ENCODE data around the gene RLN3. TPM values are rescaled to one million over a fixed set of nuclear protein-coding genes. Genes with fewer than 3 reads are reported as not detected.

The RLN3 gene, protein sequence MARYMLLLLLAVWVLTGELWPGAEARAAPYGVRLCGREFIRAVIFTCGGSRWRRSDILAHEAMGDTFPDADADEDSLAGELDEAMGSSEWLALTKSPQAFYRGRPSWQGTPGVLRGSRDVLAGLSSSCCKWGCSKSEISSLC
- polyA plus RNA-seq (2013) = not detected in 2 replicates

DNA sequence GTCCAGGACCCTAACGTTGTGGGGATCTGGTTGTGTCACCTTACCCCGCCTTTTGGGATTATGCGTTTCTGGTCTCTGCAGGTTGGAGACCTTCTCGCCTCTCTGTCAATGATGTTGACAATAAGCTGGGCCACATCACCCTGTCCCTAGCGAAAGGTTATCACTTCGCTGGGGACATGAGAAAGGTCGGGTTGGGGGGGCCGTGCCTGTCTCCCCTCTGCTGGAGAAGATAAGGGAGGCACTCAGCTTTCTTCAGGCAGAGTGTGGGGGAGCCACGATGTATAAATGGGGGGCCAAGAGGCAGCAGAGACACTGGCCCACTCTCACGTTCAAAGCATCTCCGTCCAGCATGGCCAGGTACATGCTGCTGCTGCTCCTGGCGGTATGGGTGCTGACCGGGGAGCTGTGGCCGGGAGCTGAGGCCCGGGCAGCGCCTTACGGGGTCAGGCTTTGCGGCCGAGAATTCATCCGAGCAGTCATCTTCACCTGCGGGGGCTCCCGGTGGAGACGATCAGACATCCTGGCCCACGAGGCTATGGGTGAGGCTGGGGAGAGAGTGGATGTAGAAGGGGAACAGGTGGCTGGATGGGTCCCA is at the start of gene RLN3:
TSS of gene RLN3 (plus strand) at position 293 of the 595 bp plus-strand sequence. CDS start at position 350, 57 bp downstream.
- Histone ChIP-seq H3K79me1 (ENCODE audit: low read length) (peaks cover 9% of the 10 kb centered on the region), H3K79me2 (ENCODE audit: control insufficient read depth, insufficient read depth, low read length, poor library complexity) (peaks cover 3% of the 10 kb centered on the region), H3K27ac (ENCODE audit: low read depth, low read length) (no peak within 1 kb of the TSS), H2BK5ac (ENCODE audit: low read depth, low read length, poor library complexity) (no peak within 1 kb of the TSS), H3K9ac (ENCODE audit: low read length) (no peak within 1 kb of the TSS), H3K36me3 (ENCODE audit: control insufficient read depth in 1 of 2, insufficient read depth in 2 of 2, low read length in 2 of 2) (no peaks in the 10 kb centered on the region), H4K91ac (ENCODE audit: low read depth, low read length) (no peak within 1 kb of the TSS), H2BK120ac (ENCODE audit: insufficient read depth, low read length, poor library complexity) (no peak within 1 kb of the TSS), H3K9me3 (ENCODE audit: insufficient read depth, low read depth, low read length) (no peaks in the 10 kb centered on the region), H2AFZ (ENCODE audit: insufficient read depth, low read length, poor library complexity) (no peak within 1 kb of the TSS), H3K4ac (ENCODE audit: low read depth, low read length) (no peak within 1 kb of the TSS), H2BK12ac (ENCODE audit: low read length) (no peak within 1 kb of the TSS), H3K14ac (ENCODE audit: low read length) (no peak within 1 kb of the TSS), H3K27me3 (ENCODE audit: insufficient read depth, low read length) (no peaks in the 10 kb centered on the region), H2AK5ac (ENCODE audit: low read length) (no peak within 1 kb of the TSS), H3K4me2 (ENCODE audit: low read length) (no peak within 1 kb of the TSS), H3K23ac (ENCODE audit: low read length) (no peak within 1 kb of the TSS), H3K4me1 (ENCODE audit: control insufficient read depth in 1 of 2, insufficient read depth in 2 of 2, low read length in 2 of 2) (peaks cover 3% of the 10 kb centered on the region in 2 experiments), H3K4me3 (ENCODE audit: low read depth, low read length) (no peak within 1 kb of the TSS), H4K12ac (ENCODE audit: low read depth, low read length) (no peak within 1 kb of the TSS), H4K8ac (ENCODE audit: low read depth, low read length) (no peak within 1 kb of the TSS), H3K18ac (ENCODE audit: low read length) (no peak within 1 kb of the TSS)
- DNase-seq = no peak
- WGBS (ENCODE audit: extremely low coverage, insufficient coverage, insufficient read length) = no CpG with 5 or more reads among the region's 24 CpGs

DNA sequence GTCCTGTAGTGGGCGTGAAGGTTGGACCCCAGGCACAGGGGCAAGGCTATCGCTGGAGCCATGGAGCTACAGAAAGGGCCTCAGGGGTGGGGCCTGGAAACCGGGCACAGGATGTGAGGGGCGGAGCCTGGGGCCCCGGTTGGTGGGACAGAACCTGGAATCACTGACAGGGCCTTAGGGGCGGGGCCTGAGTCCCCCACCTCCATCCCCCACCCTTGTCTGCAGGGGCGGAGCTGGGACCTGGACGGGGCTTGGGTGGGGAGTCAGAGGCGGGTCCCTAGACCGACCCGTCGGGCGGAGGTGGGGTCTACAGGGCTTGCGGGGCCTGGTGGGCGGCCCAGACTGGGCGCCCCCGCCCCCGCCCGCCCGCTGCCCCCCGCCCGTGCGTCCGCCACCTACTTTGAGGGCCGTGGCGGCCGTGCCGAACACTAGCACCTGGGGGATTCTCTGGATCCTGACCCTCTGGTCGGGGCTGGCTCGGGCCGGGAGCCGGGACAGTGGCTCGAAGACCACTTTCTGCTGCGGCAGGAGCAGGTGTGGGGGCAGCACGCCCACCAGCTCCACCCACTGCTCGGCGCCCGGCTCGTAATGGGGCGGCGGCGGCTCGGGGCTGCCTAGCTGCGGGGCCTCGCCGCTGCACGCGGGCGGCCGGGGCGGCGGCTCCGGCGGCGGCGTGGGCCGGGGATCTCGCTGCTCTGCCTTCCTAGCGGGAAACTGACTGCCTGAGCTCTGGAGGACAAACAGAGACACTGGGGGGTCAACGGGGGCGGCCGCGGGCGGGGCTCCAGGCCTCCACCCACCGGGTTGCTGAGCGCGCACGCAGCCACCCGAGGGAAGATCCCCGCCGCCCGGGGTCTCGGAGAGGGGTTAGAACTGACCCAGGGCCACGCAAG is 49.4 kb upstream of the RLN3 start:
- WGBS (ENCODE audit: extremely low coverage, insufficient coverage, insufficient read length) = no CpG with 5 or more reads among the region's 74 CpGs
- peaks cover 2% of the 10 kb centered on the region for H3K9me3 ChIP-seq (ENCODE audit: insufficient read depth, low read depth, low read length)
- peaks cover 25 to 28% of the 10 kb centered on the region in 2 experiments for H3K36me3 ChIP-seq (ENCODE audit: control insufficient read depth in 1 of 2, insufficient read depth in 2 of 2, low read length in 2 of 2)

DNA sequence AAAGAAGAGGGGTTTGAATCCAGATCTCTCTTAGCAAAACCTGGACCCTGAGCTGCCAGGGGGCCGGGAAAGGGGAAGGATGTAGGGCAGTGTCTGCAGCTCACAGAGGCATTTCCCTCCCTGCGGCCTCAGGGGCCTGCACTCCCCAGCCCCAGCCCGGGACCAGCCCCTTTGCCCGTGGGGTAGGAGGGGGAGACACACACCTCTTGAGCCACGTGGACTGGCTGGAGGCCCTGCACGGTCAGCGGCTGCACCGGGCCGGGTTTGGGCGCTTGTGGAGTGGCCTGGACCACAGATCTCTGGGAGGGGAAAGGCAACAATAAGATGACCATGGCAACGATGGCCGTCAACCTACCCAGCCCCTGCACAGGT is 48.7 kb upstream of the RLN3 start:
- H3K79me1 ChIP-seq (ENCODE audit: low read length) = peaks cover 4% of the 10 kb centered on the region
- H3K9ac ChIP-seq (ENCODE audit: low read length) = no peak overlapping the region
- H2BK5ac ChIP-seq (ENCODE audit: low read depth, low read length, poor library complexity) = peak overlapping the region; percentile 15
- peak overlapping the region; percentile 75 for H4K91ac ChIP-seq (ENCODE audit: low read depth, low read length)
- peaks cover 2% of the 10 kb centered on the region for H3K9me3 ChIP-seq (ENCODE audit: insufficient read depth, low read depth, low read length)
- no peak overlapping the region for H3K4ac ChIP-seq (ENCODE audit: low read depth, low read length)
- DNase-seq = no peak
- H3K27me3 ChIP-seq (ENCODE audit: insufficient read depth, low read length) = no peaks in the 10 kb centered on the region
- H2BK12ac ChIP-seq (ENCODE audit: low read length) = no peak overlapping the region
- H3K23ac ChIP-seq (ENCODE audit: low read length) = no peak overlapping the region
- H3K36me3 ChIP-seq (ENCODE audit: control insufficient read depth in 1 of 2, insufficient read depth in 2 of 2, low read length in 2 of 2) = peaks cover 25 to 28% of the 10 kb centered on the region in 2 experiments
- peak overlapping the region; percentile 59 for H3K14ac ChIP-seq (ENCODE audit: low read length)
- H3K18ac ChIP-seq (ENCODE audit: low read length) = peak overlapping the region; percentile 76
- no peak overlapping the region for H2BK120ac ChIP-seq (ENCODE audit: insufficient read depth, low read length, poor library complexity)
- peaks cover 2% of the 10 kb centered on the region for H3K79me2 ChIP-seq (ENCODE audit: control insufficient read depth, insufficient read depth, low read length, poor library complexity)
- WGBS (ENCODE audit: extremely low coverage, insufficient coverage, insufficient read length) = no CpG with 5 or more reads among the region's 12 CpGs
- H4K8ac ChIP-seq (ENCODE audit: low read depth, low read length) = peak overlapping the region; percentile 65
- peaks cover 13 to 27% of the 10 kb centered on the region in 2 experiments for H3K4me1 ChIP-seq (ENCODE audit: control insufficient read depth in 1 of 2, insufficient read depth in 2 of 2, low read length in 2 of 2)
- H4K12ac ChIP-seq (ENCODE audit: low read depth, low read length) = peak overlapping the region; percentile 64
- H2AK5ac ChIP-seq (ENCODE audit: low read length) = no peak overlapping the region
- no peak overlapping the region for H3K4me3 ChIP-seq (ENCODE audit: low read depth, low read length)
- peak overlapping the region; percentile 50 for H2AFZ ChIP-seq (ENCODE audit: insufficient read depth, low read length, poor library complexity)
- peak overlapping the region; percentile 81 for H3K4me2 ChIP-seq (ENCODE audit: low read length)
- peak overlapping the region; percentile 32 for H3K27ac ChIP-seq (ENCODE audit: low read depth, low read length)

More for the DNA sequence above, 49.4 kb upstream of the RLN3 start:
- peak overlapping the region; percentile 48 for H2BK12ac ChIP-seq (ENCODE audit: low read length)
- H3K23ac ChIP-seq (ENCODE audit: low read length) = no peak overlapping the region
- peak overlapping the region; percentile 93 for H2AK5ac ChIP-seq (ENCODE audit: low read length)
- H3K79me1 ChIP-seq (ENCODE audit: low read length) = peaks cover 4% of the 10 kb centered on the region
- H4K91ac ChIP-seq (ENCODE audit: low read depth, low read length) = peak overlapping the region; percentile 75
- no peak overlapping the region for H3K9ac ChIP-seq (ENCODE audit: low read length)
- H4K8ac ChIP-seq (ENCODE audit: low read depth, low read length) = peak overlapping the region; percentile 79
- H3K14ac ChIP-seq (ENCODE audit: low read length) = peak overlapping the region; percentile 59
- peak overlapping the region; percentile 59 for H2AFZ ChIP-seq (ENCODE audit: insufficient read depth, low read length, poor library complexity)
- peaks cover 13 to 27% of the 10 kb centered on the region in 2 experiments for H3K4me1 ChIP-seq (ENCODE audit: control insufficient read depth in 1 of 2, insufficient read depth in 2 of 2, low read length in 2 of 2)
- DNase-seq = no peak
- H3K79me2 ChIP-seq (ENCODE audit: control insufficient read depth, insufficient read depth, low read length, poor library complexity) = peaks cover 2% of the 10 kb centered on the region
- H3K27me3 ChIP-seq (ENCODE audit: insufficient read depth, low read length) = no peaks in the 10 kb centered on the region
- H2BK5ac ChIP-seq (ENCODE audit: low read depth, low read length, poor library complexity) = peak overlapping the region; percentile 15
- peak overlapping the region; percentile 76 for H3K18ac ChIP-seq (ENCODE audit: low read length)
- peak overlapping the region; percentile 64 for H4K12ac ChIP-seq (ENCODE audit: low read depth, low read length)
- peak overlapping the region; percentile 64 for H2BK120ac ChIP-seq (ENCODE audit: insufficient read depth, low read length, poor library complexity)
- H3K4ac ChIP-seq (ENCODE audit: low read depth, low read length) = peak overlapping the region; percentile 48
- H3K4me3 ChIP-seq (ENCODE audit: low read depth, low read length) = peak overlapping the region; percentile 65
- peak overlapping the region; percentile 81 for H3K4me2 ChIP-seq (ENCODE audit: low read length)
- peak overlapping the region; percentile 32 for H3K27ac ChIP-seq (ENCODE audit: low read depth, low read length)

DNA sequence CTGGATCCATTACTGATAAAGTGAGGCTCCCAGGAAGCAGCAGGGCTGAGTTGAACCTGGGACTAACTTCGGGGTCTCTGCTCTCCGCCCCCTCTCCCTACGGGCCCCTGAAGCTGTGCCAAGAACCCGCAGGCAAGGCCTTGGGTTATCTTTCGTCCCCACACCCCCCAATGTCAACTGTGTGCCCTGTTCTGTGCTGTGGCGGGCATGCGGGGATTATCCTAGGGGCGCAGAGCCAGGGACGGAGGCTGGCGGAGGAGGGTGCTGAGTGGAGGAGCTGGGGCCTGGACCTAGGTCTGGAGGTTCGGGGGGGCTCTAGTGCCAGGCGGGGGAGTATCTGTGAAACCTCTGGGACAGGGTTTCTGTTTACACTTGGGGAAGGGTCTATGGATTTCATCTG is 48.3 kb upstream of the RLN3 start:
- no CpG with 5 or more reads among the region's 12 CpGs for WGBS (ENCODE audit: extremely low coverage, insufficient coverage, insufficient read length)

More for the DNA sequence above, 48.3 kb upstream of the RLN3 start:
- H2AK5ac ChIP-seq (ENCODE audit: low read length) = no peak overlapping the region
- H3K79me2 ChIP-seq (ENCODE audit: control insufficient read depth, insufficient read depth, low read length, poor library complexity) = peaks cover 2% of the 10 kb centered on the region
- H3K4ac ChIP-seq (ENCODE audit: low read depth, low read length) = no peak overlapping the region
- no peak overlapping the region for H2BK120ac ChIP-seq (ENCODE audit: insufficient read depth, low read length, poor library complexity)
- H2BK5ac ChIP-seq (ENCODE audit: low read depth, low read length, poor library complexity) = no peak overlapping the region
- DNase-seq = no peak
- H2AFZ ChIP-seq (ENCODE audit: insufficient read depth, low read length, poor library complexity) = no peak overlapping the region
- H4K8ac ChIP-seq (ENCODE audit: low read depth, low read length) = no peak overlapping the region
- H4K12ac ChIP-seq (ENCODE audit: low read depth, low read length) = no peak overlapping the region
- H3K4me1 ChIP-seq (ENCODE audit: control insufficient read depth in 1 of 2, insufficient read depth in 2 of 2, low read length in 2 of 2) = peaks cover 13 to 25% of the 10 kb centered on the region in 2 experiments
- H3K27ac ChIP-seq (ENCODE audit: low read depth, low read length) = no peak overlapping the region
- H3K79me1 ChIP-seq (ENCODE audit: low read length) = peaks cover 4% of the 10 kb centered on the region
- peaks cover 25 to 28% of the 10 kb centered on the region in 2 experiments for H3K36me3 ChIP-seq (ENCODE audit: control insufficient read depth in 1 of 2, insufficient read depth in 2 of 2, low read length in 2 of 2)
- peak overlapping the region; percentile 21 for H4K91ac ChIP-seq (ENCODE audit: low read depth, low read length)
- no peak overlapping the region for H3K4me3 ChIP-seq (ENCODE audit: low read depth, low read length)
- no peaks in the 10 kb centered on the region for H3K27me3 ChIP-seq (ENCODE audit: insufficient read depth, low read length)
- H3K9ac ChIP-seq (ENCODE audit: low read length) = no peak overlapping the region
- no peak overlapping the region for H3K23ac ChIP-seq (ENCODE audit: low read length)
- H3K4me2 ChIP-seq (ENCODE audit: low read length) = peak overlapping the region; percentile 81
- H3K14ac ChIP-seq (ENCODE audit: low read length) = no peak overlapping the region
- H3K9me3 ChIP-seq (ENCODE audit: insufficient read depth, low read depth, low read length) = peaks cover 2% of the 10 kb centered on the region
- H3K18ac ChIP-seq (ENCODE audit: low read length) = no peak overlapping the region
- no peak overlapping the region for H2BK12ac ChIP-seq (ENCODE audit: low read length)

Measured in trophoblast cell (in vitro differentiated cells and primary cell).